Calu3 (cell line): Measurements from ENCODE around the gene SFSWAP. TPM values are rescaled to one million over a fixed set of nuclear protein-coding genes. Genes with fewer than 3 reads are reported as not detected.

Experiments
- BruUV-seq: library from RNA; stranded (reverse); fragments of 400-500 nt; replicated peaks from 2 replicates; lab custom pipeline; 2021; lab: Mats Ljungman, UMichigan
- CTCF ChIA-PET: fragments of 300-600 bp; sonication (Branson Sonifier 250); formaldehyde crosslinking; loops from one replicate; lab custom pipeline; 2022; ENCODE audit warnings: antibody characterized with exemption; lab: Charles Lee
- DNase-seq: peaks from one replicate; pipeline ENCODE4 v3.0.0; 2022
- H3K27ac Mint-ChIP-seq: one replicate; pipeline ENCODE4 v1.8.0; 2022; ENCODE audit warnings: mixed read lengths; ENCODE audit not compliant: unreplicated experiment
- H3K27me3 Mint-ChIP-seq: one replicate; pipeline ENCODE4 v1.8.0; 2022; ENCODE audit warnings: mixed read lengths; ENCODE audit not compliant: unreplicated experiment
- H3K36me3 Mint-ChIP-seq: one replicate; pipeline ENCODE4 v1.8.0; 2022; ENCODE audit warnings: mild to moderate bottlenecking, moderate library complexity, mixed read lengths; ENCODE audit not compliant: insufficient read depth, unreplicated experiment
- H3K4me1 Mint-ChIP-seq: one replicate; pipeline ENCODE4 v1.8.0; 2022; ENCODE audit warnings: mild to moderate bottlenecking, low read depth, mixed read lengths; ENCODE audit not compliant: unreplicated experiment
- H3K4me3 Mint-ChIP-seq: one replicate; pipeline ENCODE4 v1.8.0; 2022; ENCODE audit warnings: mild to moderate bottlenecking, low read depth, moderate library complexity, mixed read lengths; ENCODE audit not compliant: unreplicated experiment
- H3K9me3 Mint-ChIP-seq: one replicate; pipeline ENCODE4 v1.8.0; 2022; ENCODE audit warnings: low read depth, mixed read lengths; ENCODE audit not compliant: unreplicated experiment
- CTCF ChIP-seq: fragments of 200-600 bp; IDR thresholded peaks from one replicate; pipeline ENCODE4 v1.8.0; 2022; ENCODE audit warnings: antibody characterized with exemption; ENCODE audit not compliant: unreplicated experiment
- intact Hi-C: fragments of 100-400 bp; cut with micrococcal nuclease; formaldehyde crosslinking; loops from one replicate; pipeline ENCODE4 v1.10.0; 2022; ENCODE audit not compliant: unreplicated experiment
- total RNA-seq: library from RNA; stranded (reverse); gene quantifications from 2 replicates; pipeline ENCODE4 v1.2.3, GENCODE V29; 2022

Gene SFSWAP
- total RNA-seq, 1 experiment from 2014 or later = 68.4 TPM

DNA sequence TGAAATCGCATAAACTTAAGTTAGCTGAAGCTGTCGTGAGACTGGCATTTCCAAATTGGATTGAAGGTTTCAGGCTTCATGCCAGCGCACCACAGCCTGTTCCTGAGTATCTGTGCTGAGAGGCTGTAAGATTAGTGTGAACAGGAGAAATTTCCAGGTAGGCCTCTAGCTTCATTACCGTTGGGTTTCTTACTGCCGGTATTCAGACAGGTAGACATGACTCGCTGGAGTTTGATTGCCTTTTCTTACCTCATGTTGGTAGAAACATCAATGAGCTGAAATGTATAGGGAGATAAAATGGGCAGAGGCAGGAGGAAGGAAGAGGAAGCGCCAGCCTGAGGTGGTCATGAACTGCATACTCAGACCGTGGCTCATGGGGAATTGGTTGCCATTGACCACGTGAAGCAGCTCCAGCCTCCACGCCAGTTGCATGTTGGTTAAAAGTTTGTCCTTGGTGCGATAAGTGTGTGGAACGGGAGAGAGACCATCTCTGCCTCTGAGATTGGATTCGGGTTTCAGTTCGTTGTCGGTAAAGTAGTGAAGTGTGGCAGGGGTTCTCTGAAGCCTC, 75.0 kb downstream of the SFSWAP start:
- no peak for DNase-seq
- H3K27me3 Mint-ChIP-seq = no peaks in the 10 kb centered on the region
- CTCF ChIA-PET = interaction anchor here (0.6 kb wide), 1 partner anchor 1374 kb away, joined by 3 read pairs; no protein-coding TSS in a partner anchor
- no peak for TF ChIP-seq CTCF
- peaks cover 49% of the 10 kb centered on the region for H3K36me3 Mint-ChIP-seq
- no TSS peak for BruUV-seq
- intact Hi-C loops = no loop called here
- H3K4me3 Mint-ChIP-seq = no peak overlapping the region
- peak overlapping the region; percentile 8 for H3K27ac Mint-ChIP-seq
- H3K9me3 Mint-ChIP-seq = no peaks in the 10 kb centered on the region
- H3K4me1 Mint-ChIP-seq = no peaks in the 10 kb centered on the region

DNA sequence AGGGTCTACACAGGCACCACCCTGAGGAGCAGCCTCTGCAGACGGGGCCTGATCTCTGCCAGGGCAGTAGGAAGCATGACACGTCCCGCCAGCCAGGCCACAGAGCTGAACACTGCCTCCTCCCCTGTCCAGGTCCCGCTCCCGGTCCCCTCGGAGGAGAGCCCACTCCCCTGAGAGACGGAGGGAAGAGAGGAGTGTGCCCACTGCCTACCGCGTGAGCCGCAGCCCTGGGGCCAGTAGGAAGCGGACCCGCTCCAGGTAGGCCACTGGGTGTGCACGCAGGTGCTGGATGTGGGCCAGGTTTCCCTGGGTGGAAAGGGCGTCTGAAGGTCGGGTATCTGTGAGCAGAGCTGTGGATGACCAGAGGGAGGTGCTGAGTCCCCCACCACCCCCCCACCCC, 75.4 kb downstream of the SFSWAP start:
- Mint-ChIP-seq H3K27ac (peak overlapping the region; percentile 8), H3K9me3 (no peaks in the 10 kb centered on the region), H3K27me3 (no peaks in the 10 kb centered on the region), H3K4me1 (no peaks in the 10 kb centered on the region), H3K4me3 (no peak overlapping the region), H3K36me3 (peaks cover 49% of the 10 kb centered on the region)
- CTCF ChIA-PET = interaction anchor here (0.6 kb wide), 1 partner anchor 1375 kb away, joined by 3 read pairs; no protein-coding TSS in a partner anchor
- no peak for DNase-seq
- no peak for TF ChIP-seq CTCF
- intact Hi-C loops = no loop called here
- BruUV-seq = no TSS peak

DNA sequence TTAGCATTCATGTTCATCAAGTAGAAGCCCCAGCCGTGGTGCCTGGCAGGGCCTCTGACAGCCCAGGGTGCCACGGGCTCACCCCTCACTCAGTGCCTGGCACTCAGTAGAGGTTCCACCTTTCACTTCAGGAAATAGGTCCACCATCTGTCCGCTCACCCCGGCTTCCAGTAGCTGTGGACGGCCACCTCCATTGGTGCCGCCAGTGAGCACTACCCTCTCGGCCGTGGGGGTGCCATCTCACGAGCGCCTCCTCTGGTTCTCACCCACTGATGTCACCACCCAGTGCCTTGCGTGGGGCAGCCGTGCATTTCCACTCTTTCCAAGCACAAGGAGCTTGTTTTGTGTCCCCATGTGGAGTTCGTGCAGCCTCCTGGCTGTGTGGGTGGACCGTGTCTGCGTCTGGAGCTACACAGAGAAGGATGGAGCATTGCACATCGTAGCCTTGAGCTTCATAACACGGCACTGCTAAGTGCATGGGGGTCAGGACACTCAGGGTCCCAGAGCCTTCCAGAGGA, 76.3 kb downstream of the SFSWAP start:
- Mint-ChIP-seq H3K9me3 (no peaks in the 10 kb centered on the region), H3K4me1 (no peaks in the 10 kb centered on the region), H3K27ac (no peak overlapping the region), H3K36me3 (peaks cover 44% of the 10 kb centered on the region), H3K27me3 (no peaks in the 10 kb centered on the region), H3K4me3 (no peak overlapping the region)
- intact Hi-C loops = no loop called here
- BruUV-seq = no TSS peak
- no peak for DNase-seq
- CTCF ChIA-PET = no interaction called here
- no peak for TF ChIP-seq CTCF

DNA sequence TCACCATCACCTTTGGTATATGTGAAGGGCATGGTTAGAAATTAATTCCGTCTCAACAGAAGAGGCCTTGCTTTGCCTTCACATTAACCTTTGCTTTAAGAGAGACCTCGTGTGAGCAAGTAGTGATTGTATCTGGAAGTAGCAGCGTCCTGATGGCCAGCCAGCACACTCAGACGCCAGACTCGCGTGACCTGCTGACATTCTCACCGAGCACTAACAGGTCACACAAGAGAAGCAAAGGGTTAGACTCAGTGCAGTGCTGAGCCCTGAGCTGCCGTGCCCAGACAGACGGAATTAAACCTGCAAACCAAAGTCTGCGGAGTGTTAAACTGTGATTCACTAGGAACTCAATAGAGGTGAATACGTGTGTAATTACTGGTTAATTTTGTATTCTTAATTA, 77.2 kb downstream of the SFSWAP start:
- H3K4me1 Mint-ChIP-seq = no peaks in the 10 kb centered on the region
- intact Hi-C loops = no loop called here
- H3K36me3 Mint-ChIP-seq = peaks cover 50% of the 10 kb centered on the region
- DNase-seq = no peak
- no peak overlapping the region for H3K4me3 Mint-ChIP-seq
- BruUV-seq = no TSS peak
- no peaks in the 10 kb centered on the region for H3K27me3 Mint-ChIP-seq
- TF ChIP-seq CTCF = no peak
- H3K27ac Mint-ChIP-seq = no peak overlapping the region
- H3K9me3 Mint-ChIP-seq = no peaks in the 10 kb centered on the region
- CTCF ChIA-PET = no interaction called here
